ENCODE data around the gene IDH3G. TPM values are rescaled to one million over a fixed set of nuclear protein-coding genes. Genes with fewer than 3 reads are reported as not detected.

The IDH3G gene
- total and polyA plus RNA-seq, 2 donors (not counting 3 experiments of a cell fraction or from before 2014, with no cell fraction given) = 57.7 to 116 TPM

GRCh38 chrX:153836921-153837320 is 42.7 kb upstream of the IDH3G start:
- Histone ChIP-seq H3K36me3 (ENCODE audit: control insufficient read depth in 2 of 2, extremely low read depth in 1 of 2, insufficient read depth in 2 of 2, low read length in 2 of 2) (no peaks in the 10 kb centered on the region), H3K27ac (ENCODE audit: insufficient read depth, low read depth, low read length) (no peak overlapping the region), H3K27me3 (ENCODE audit: control insufficient read depth in 2 of 2, insufficient read depth in 2 of 2, low read length in 2 of 2) (peaks cover 0 to 5% of the 10 kb centered on the region in 2 experiments), H3K4me1 (ENCODE audit: control insufficient read depth, extremely low read depth, insufficient read depth, low read length) (no peaks in the 10 kb centered on the region), H3K9me3 (replicated peaks; ENCODE audit: control insufficient read depth, insufficient read depth, low read length) (no peaks in the 10 kb centered on the region), H3K79me2 (ENCODE audit: control insufficient read depth, insufficient read depth, low read length) (no peaks in the 10 kb centered on the region), H3K9ac (replicated peaks; ENCODE audit: extremely low read depth, insufficient read depth, low read length) (no peak overlapping the region), H4K20me1 (replicated peaks; ENCODE audit: control insufficient read depth, extremely low read depth, insufficient read depth, low read length) (no peaks in the 10 kb centered on the region), H3K4me3 (replicated peaks in 1 of 3; ENCODE audit: insufficient read depth in 1 of 3, low read depth in 1 of 3, low read length in 3 of 3) (no peak overlapping the region), H3K4me2 (ENCODE audit: insufficient read depth, low read length) (no peak overlapping the region), H2AFZ (ENCODE audit: low read depth, low read length) (no peak overlapping the region), H3K9me1 (replicated peaks; ENCODE audit: control insufficient read depth, extremely low read depth, insufficient read depth, low read length) (no peaks in the 10 kb centered on the region)
- intact Hi-C loops (cut with micrococcal nuclease) = no loop called here
- DNase-seq (ENCODE audit: low read depth, low spot score) (no peak), FAIRE-seq (peak; percentile 21)
- ChIA-PET POLR2A (no interaction called here), CTCF (no interaction called here)
- dilution Hi-C loops (cut with MboI; ENCODE audit: extremely low pct_ligation_motif_present, low sequenced_read_pairs) = no loop called here
- TF ChIP-seq JUN (IDR thresholded peaks at IDR 0.05; ENCODE audit: borderline replicate concordance, insufficient read depth, insufficient read length, low read depth) (no peak), EZH2 (IDR thresholded peaks at IDR 0.05; ENCODE audit: borderline replicate concordance, low read depth, low read length, severe bottlenecking) (no peak), MAX (IDR thresholded peaks at IDR 0.05; ENCODE audit: insufficient read depth, insufficient read length) (no peak), POLR2A (IDR thresholded peaks at IDR 0.05; ENCODE audit: low read depth, low read length) (no peak), POLR2AphosphoS5 (IDR thresholded peaks at IDR 0.05; ENCODE audit: insufficient read depth, low read depth, low read length) (no peak), MYC (IDR thresholded peaks at IDR 0.05; ENCODE audit: low read depth, low read length) (no peak), FOS (IDR thresholded peaks at IDR 0.05; ENCODE audit: borderline replicate concordance, insufficient read depth, low read length) (no peak), GATA2 (IDR thresholded peaks at IDR 0.05; ENCODE audit: insufficient read depth, insufficient read length, low read depth, low read length) (no peak)
- TF ChIP-seq, protein P1, sequence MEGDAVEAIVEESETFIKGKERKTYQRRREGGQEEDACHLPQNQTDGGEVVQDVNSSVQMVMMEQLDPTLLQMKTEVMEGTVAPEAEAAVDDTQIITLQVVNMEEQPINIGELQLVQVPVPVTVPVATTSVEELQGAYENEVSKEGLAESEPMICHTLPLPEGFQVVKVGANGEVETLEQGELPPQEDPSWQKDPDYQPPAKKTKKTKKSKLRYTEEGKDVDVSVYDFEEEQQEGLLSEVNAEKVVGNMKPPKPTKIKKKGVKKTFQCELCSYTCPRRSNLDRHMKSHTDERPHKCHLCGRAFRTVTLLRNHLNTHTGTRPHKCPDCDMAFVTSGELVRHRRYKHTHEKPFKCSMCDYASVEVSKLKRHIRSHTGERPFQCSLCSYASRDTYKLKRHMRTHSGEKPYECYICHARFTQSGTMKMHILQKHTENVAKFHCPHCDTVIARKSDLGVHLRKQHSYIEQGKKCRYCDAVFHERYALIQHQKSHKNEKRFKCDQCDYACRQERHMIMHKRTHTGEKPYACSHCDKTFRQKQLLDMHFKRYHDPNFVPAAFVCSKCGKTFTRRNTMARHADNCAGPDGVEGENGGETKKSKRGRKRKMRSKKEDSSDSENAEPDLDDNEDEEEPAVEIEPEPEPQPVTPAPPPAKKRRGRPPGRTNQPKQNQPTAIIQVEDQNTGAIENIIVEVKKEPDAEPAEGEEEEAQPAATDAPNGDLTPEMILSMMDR (IDR thresholded peaks at IDR 0.05; ENCODE audit: extremely low read depth in 1 of 2, insufficient read depth in 1 of 2, low read depth in 1 of 2, low read length in 2 of 2) = no peak
- no TSS peak for BruUV-seq (replicated peaks)

All from endothelial cell of umbilical vein (primary cell).